Cardiac fibroblast (primary cell): ENCODE measurements around the gene ROR2.
A peak's percentile ranks its signal among the peaks of the same experiment; 100 is the strongest.

ENCODE experiments used
- DNase-seq, 2 donors: peaks; one replicate each; pipeline versions ENCODE4 v3.0.0 to v3.0.0-alpha.2; 2010; ENCODE audit warnings: low read depth in 2 of 2
- H3K4me3 ChIP-seq, 2 donors: replicated peaks in 1 of 2; 1 replicate in 1 of 2; 2 replicates in 1 of 2; pipeline ENCODE4 v1.5.1; 2011; ENCODE audit warnings: low read depth in 2 of 2, low read length in 2 of 2, mild to moderate bottlenecking in 2 of 2, moderate library complexity in 1 of 2
- CTCF ChIP-seq: IDR thresholded peaks from one replicate; pipeline ENCODE4 v1.5.1; 2011; ENCODE audit warnings: low read depth, mild to moderate bottlenecking, low read length, inconsistent platforms

The ROR2 gene

GRCh38 chr9:91903126-91903911 is 46.7 kb downstream of the ROR2 start:
- H3K4me3 ChIP-seq, result no peak overlapping the region
- DNase-seq, result no peak
- no peak for TF ChIP-seq CTCF

- no peak for TF ChIP-seq CTCF
- no peak overlapping the region for H3K4me3 ChIP-seq
- DNase-seq, result no peak
Measured at GRCh38 chr9:91902475-91903125, 47.4 kb downstream of the ROR2 start.

- DNase-seq, result no peak
- H3K4me3 ChIP-seq, result no peak overlapping the region
- TF ChIP-seq CTCF, result no peak
Measured at GRCh38 chr9:91900797-91901177, 49.2 kb downstream of the ROR2 start.

- no peak overlapping the region for H3K4me3 ChIP-seq
- no peak for TF ChIP-seq CTCF
- peak in 1 of 2 donors; percentile 44 for DNase-seq
Measured at GRCh38 chr9:91900055-91900796, 49.8 kb downstream of the ROR2 start.

GRCh38 chr9:91899594-91899993 is 50.4 kb downstream of the ROR2 start:
- DNase-seq, result no peak
- no peak for TF ChIP-seq CTCF
- H3K4me3 ChIP-seq, result no peak overlapping the region

- TF ChIP-seq CTCF, result no peak
Measured at GRCh38 chr9:91899219-91899563, 50.8 kb downstream of the ROR2 start.

More at GRCh38 chr9:91899219-91899563, 50.8 kb downstream of the ROR2 start:
- no peak for DNase-seq
- H3K4me3 ChIP-seq, result no peak overlapping the region
